Caco-2 (cell line): Measurements from ENCODE around the gene VANGL1. TPM values are rescaled to one million over a fixed set of nuclear protein-coding genes. Genes with fewer than 3 reads are reported as not detected.

ENCODE experiments used
- BruUV-seq: library from RNA; stranded (reverse); fragments of 400-500 nt; replicated peaks from 2 replicates; lab custom pipeline; 2021; lab: Mats Ljungman, UMichigan
- CTCF ChIA-PET: fragments of 300-600 bp; sonication (Branson Sonifier 250); formaldehyde crosslinking; loops from one replicate; lab custom pipeline; 2022; ENCODE audit warnings: antibody characterized with exemption; lab: Charles Lee
- POLR2A ChIA-PET: fragments of 300-600 bp; sonication (Branson Sonifier 250); formaldehyde crosslinking; loops from one replicate; lab custom pipeline; 2022; ENCODE audit warnings: antibody characterized with exemption; lab: Charles Lee
- DNase-seq, 2 experiments: peaks; one replicate each; pipeline versions ENCODE4 v3.0.0 to v3.0.0-alpha.2; 2020 to 2022
- H3K27me3 ChIP-seq: replicated peaks from 2 replicates; pipeline ENCODE4 v1.6.0; 2011; ENCODE audit warnings: low read length; ENCODE audit not compliant: control insufficient read depth, insufficient read depth
- H3K36me3 ChIP-seq: 2 replicates; pipeline ENCODE4 v1.5.1; 2011; ENCODE audit warnings: low read length; ENCODE audit not compliant: control insufficient read depth, insufficient read depth
- H3K4me1 ChIP-seq: fragments of 250-450 bp; sonication (Bioruptor Pico); 2 replicates; pipeline ENCODE4 v1.5.1; 2020; ENCODE audit warnings: mild to moderate bottlenecking
- H3K4me3 ChIP-seq: 2 replicates; pipeline ENCODE4 v1.5.1; 2011; ENCODE audit warnings: low read depth, mild to moderate bottlenecking, control low read depth, low read length
- H3K9me3 ChIP-seq: fragments of 250-450 bp; sonication (Bioruptor Pico); 2 replicates; pipeline ENCODE4 v1.5.1; 2020; ENCODE audit warnings: mild to moderate bottlenecking, moderate library complexity
- H3K27ac Mint-ChIP-seq: one replicate; pipeline ENCODE4 v1.8.0; 2022; ENCODE audit warnings: mixed read lengths; ENCODE audit not compliant: unreplicated experiment
- H3K27me3 Mint-ChIP-seq: one replicate; pipeline ENCODE4 v1.8.0; 2022; ENCODE audit warnings: mixed read lengths; ENCODE audit not compliant: insufficient read depth, unreplicated experiment
- H3K36me3 Mint-ChIP-seq: one replicate; pipeline ENCODE4 v1.8.0; 2022; ENCODE audit warnings: mild to moderate bottlenecking, mixed read lengths; ENCODE audit not compliant: insufficient read depth, unreplicated experiment
- H3K4me1 Mint-ChIP-seq: one replicate; pipeline ENCODE4 v1.8.0; 2022; ENCODE audit warnings: low read depth, mixed read lengths; ENCODE audit not compliant: unreplicated experiment
- H3K4me3 Mint-ChIP-seq: one replicate; pipeline ENCODE4 v1.8.0; 2022; ENCODE audit warnings: mild to moderate bottlenecking, moderate library complexity, mixed read lengths; ENCODE audit not compliant: unreplicated experiment
- H3K9me3 Mint-ChIP-seq: one replicate; pipeline ENCODE4 v1.8.0; 2022; ENCODE audit warnings: mixed read lengths; ENCODE audit not compliant: unreplicated experiment
- intact Hi-C: fragments of 100-400 bp; cut with micrococcal nuclease; formaldehyde crosslinking; loops from one replicate; pipeline ENCODE4 v1.10.0; 2022; ENCODE audit not compliant: unreplicated experiment
- total RNA-seq: library from RNA; stranded (reverse); gene quantifications from 2 replicates; pipeline ENCODE4 v1.2.3, GENCODE V29; 2022
- TF ChIP-seq, protein P1 (sequence below), 2 experiments: fragments of 200-600 bp in 1 of 2; IDR thresholded peaks; 1 replicate in 1 of 2; 2 replicates in 1 of 2; pipeline versions ENCODE4 v1.5.1 to v1.8.0; 2011 to 2022; ENCODE audit warnings: antibody characterized with exemption in 1 of 2, control low read depth in 1 of 2, inconsistent platforms in 1 of 2, low read depth in 1 of 2, low read length in 1 of 2, mild to moderate bottlenecking in 1 of 2, moderate library complexity in 1 of 2; ENCODE audit not compliant: insufficient read depth in 1 of 2, severe bottlenecking in 1 of 2, unreplicated experiment in 1 of 2

VANGL1 gene
- total RNA-seq, 1 experiment from 2014 or later, result 13.6 TPM

DNA sequence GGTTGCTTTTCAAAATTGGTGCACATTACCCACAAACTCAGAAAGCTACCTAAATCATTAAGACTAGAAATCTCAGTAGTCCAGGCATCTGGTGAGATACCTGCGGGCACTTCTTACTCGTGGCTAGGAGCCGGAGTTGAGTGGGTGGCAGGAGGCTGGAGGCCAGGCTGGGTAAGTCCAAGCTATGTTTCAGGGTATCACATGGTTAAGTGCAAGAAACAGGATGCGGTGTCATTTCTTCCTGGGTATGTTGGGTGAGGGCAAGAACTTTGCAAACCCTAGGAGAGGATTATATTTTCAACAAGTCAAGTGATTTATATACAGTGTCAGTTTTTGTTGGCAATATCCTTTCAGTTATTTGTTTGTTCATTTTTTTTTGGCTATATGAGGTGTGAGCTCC, 41.0 kb downstream of the VANGL1 start:
- TF ChIP-seq, protein P1, sequence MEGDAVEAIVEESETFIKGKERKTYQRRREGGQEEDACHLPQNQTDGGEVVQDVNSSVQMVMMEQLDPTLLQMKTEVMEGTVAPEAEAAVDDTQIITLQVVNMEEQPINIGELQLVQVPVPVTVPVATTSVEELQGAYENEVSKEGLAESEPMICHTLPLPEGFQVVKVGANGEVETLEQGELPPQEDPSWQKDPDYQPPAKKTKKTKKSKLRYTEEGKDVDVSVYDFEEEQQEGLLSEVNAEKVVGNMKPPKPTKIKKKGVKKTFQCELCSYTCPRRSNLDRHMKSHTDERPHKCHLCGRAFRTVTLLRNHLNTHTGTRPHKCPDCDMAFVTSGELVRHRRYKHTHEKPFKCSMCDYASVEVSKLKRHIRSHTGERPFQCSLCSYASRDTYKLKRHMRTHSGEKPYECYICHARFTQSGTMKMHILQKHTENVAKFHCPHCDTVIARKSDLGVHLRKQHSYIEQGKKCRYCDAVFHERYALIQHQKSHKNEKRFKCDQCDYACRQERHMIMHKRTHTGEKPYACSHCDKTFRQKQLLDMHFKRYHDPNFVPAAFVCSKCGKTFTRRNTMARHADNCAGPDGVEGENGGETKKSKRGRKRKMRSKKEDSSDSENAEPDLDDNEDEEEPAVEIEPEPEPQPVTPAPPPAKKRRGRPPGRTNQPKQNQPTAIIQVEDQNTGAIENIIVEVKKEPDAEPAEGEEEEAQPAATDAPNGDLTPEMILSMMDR (IDR thresholded peaks at IDR 0.05; ENCODE audit: insufficient read depth in 1 of 2, low read depth in 1 of 2, low read length in 1 of 2, severe bottlenecking in 1 of 2, unreplicated experiment in 1 of 2), result no peak
- intact Hi-C loops, result no loop called here
- Histone ChIP-seq H3K4me3 (no peak overlapping the region), H3K36me3 (no peaks in the 10 kb centered on the region), H3K4me1 (no peaks in the 10 kb centered on the region), H3K27me3 (no peaks in the 10 kb centered on the region), H3K9me3 (no peaks in the 10 kb centered on the region)
- ChIA-PET CTCF (interaction anchor here (1.6 kb wide), 1 partner anchor 24 kb away, joined by 6 read pairs; no protein-coding TSS in a partner anchor), POLR2A (no interaction called here)
- no TSS peak for BruUV-seq
- no peak overlapping the region for H3K27ac Mint-ChIP-seq
- H3K4me1 Mint-ChIP-seq, result no peaks in the 10 kb centered on the region
- H3K4me3 Mint-ChIP-seq, result no peak overlapping the region
- peaks cover 5% of the 10 kb centered on the region for H3K36me3 Mint-ChIP-seq
- no peaks in the 10 kb centered on the region for H3K9me3 Mint-ChIP-seq
- H3K27me3 Mint-ChIP-seq, result no peaks in the 10 kb centered on the region
- DNase-seq, result no peak

DNA sequence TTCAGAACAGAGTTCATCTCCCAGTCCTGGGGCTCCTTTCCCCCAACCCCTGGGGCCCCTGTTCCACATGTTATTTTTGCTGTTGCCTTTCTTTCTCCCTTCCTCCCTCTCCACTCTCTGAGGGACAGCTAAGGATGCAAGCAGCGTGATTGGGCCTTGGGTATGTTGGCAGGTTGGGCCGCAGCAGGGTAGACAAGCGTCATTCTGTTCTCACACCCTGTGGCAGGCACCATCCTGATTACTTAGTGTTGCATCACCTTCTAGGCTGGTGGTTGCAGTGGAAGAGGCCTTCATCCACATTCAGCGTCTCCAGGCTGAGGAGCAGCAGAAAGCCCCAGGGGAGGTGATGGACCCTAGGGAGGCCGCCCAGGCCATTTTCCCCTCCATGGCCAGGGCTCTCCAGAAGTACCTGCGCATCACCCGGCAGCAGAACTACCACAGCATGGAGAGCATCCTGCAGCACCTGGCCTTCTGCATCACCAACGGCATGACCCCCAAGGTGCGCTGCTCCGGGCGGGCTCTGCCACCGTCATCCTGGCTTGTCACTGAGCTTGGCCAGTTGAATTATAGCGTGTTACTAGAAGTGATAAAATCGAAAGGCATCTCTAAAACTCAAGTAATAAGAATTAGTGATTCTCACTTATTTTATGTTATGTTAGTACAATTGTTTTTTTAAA, 43.4 kb downstream of the VANGL1 start:
- H3K27me3 Mint-ChIP-seq, result no peaks in the 10 kb centered on the region
- POLR2A ChIA-PET, result no interaction called here
- H3K4me3 ChIP-seq, result no peak overlapping the region
- H3K4me1 ChIP-seq, result no peaks in the 10 kb centered on the region
- peaks cover 10% of the 10 kb centered on the region for H3K36me3 Mint-ChIP-seq
- CTCF ChIA-PET, result no interaction called here
- H3K4me3 Mint-ChIP-seq, result no peak overlapping the region
- H3K27ac Mint-ChIP-seq, result no peak overlapping the region
- no peaks in the 10 kb centered on the region for H3K9me3 Mint-ChIP-seq
- no peaks in the 10 kb centered on the region for H3K27me3 ChIP-seq
- no peaks in the 10 kb centered on the region for H3K4me1 Mint-ChIP-seq
- DNase-seq, result no peak
- intact Hi-C loops, result no loop called here
- TF ChIP-seq, protein P1 (IDR thresholded peaks at IDR 0.05; ENCODE audit: insufficient read depth in 1 of 2, low read depth in 1 of 2, low read length in 1 of 2, severe bottlenecking in 1 of 2, unreplicated experiment in 1 of 2), result no peak
- BruUV-seq, result no TSS peak
- no peaks in the 10 kb centered on the region; the same call in 1 of the 2 replicates for H3K36me3 ChIP-seq
- no peaks in the 10 kb centered on the region for H3K9me3 ChIP-seq

DNA sequence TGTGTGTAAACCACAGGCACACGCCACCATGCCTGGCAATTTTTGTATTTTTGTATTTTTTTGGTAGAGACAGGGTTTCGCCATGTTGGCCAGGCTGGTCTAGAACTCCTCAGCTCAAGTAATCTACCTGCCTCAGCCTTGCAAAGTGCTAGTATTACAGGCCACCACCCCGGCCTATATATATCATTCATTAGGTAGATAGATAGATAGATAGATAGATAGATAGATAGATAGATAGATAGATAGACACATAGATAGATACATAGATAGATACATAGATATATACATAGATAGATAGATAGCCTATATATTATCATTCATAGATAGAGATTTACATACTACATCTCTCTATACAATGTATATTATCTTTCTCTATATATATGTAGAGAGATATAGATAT, 46.0 kb downstream of the VANGL1 start:
- POLR2A ChIA-PET, result no interaction called here
- Histone ChIP-seq H3K36me3 (no peaks in the 10 kb centered on the region; the same call in 1 of the 2 replicates), H3K4me3 (no peak overlapping the region), H3K27me3 (no peaks in the 10 kb centered on the region), H3K9me3 (no peaks in the 10 kb centered on the region), H3K4me1 (no peaks in the 10 kb centered on the region)
- H3K27ac Mint-ChIP-seq, result no peak overlapping the region
- DNase-seq, result no peak
- H3K4me1 Mint-ChIP-seq, result no peaks in the 10 kb centered on the region
- no peaks in the 10 kb centered on the region for H3K27me3 Mint-ChIP-seq
- BruUV-seq, result no TSS peak
- TF ChIP-seq, protein P1 (IDR thresholded peaks at IDR 0.05; ENCODE audit: insufficient read depth in 1 of 2, low read depth in 1 of 2, low read length in 1 of 2, severe bottlenecking in 1 of 2, unreplicated experiment in 1 of 2), result no peak
- no peaks in the 10 kb centered on the region for H3K9me3 Mint-ChIP-seq
- H3K4me3 Mint-ChIP-seq, result no peak overlapping the region
- intact Hi-C loops, result no loop called here
- H3K36me3 Mint-ChIP-seq, result peaks cover 14% of the 10 kb centered on the region
- CTCF ChIA-PET, result no interaction called here
